PC-9 (cell line): ENCODE measurements around the gene VAV3.

Experiments used
- CTCF ChIP-seq: fragments of 200-600 bp; sonication (generic); conservative IDR thresholded peaks from 2 replicates; pipeline ENCODE4 v1.6.1; 2017; ENCODE audit warnings: mixed run types, antibody characterized with exemption, mild to moderate bottlenecking, moderate library complexity
- EZH2 ChIP-seq: fragments of 200-600 bp; sonication (generic); IDR thresholded peaks from 2 replicates; pipeline ENCODE4 v1.8.0; 2017; ENCODE audit warnings: antibody characterized with exemption, low read depth

GRCh38 chr1:107936498-107937481 is 28.2 kb downstream of the VAV3 start:
- TF ChIP-seq CTCF (no peak), EZH2 (no peak)
